GM21529 (cell line): Measurements from ENCODE around the gene EMCN.

Experiments
- ATAC-seq: cut with Tn5 transposase; IDR thresholded peaks from one replicate; pipeline ENCODE4 v1.9.1; 2021; ENCODE audit not compliant: unreplicated experiment

Gene EMCN

DNA sequence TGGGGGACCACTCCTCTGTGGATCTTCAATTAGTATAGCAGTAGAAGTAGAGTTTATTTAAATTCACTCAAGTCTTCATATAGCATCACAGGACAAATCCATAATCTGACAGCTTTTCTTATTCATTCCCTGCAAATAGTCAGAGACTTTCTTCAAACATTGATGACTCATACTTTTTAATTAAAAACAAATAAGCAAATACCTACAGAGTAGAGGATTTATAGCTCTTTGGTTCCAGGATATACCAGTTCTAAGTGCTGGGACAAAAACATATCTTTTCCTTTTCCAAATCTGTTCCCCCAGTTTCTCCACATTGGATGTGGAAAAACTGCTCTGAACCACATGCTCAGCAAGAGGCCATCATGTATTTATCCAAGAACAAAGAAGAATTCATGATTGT, 24.1 kb downstream of the EMCN start:
- no peak for ATAC-seq

DNA sequence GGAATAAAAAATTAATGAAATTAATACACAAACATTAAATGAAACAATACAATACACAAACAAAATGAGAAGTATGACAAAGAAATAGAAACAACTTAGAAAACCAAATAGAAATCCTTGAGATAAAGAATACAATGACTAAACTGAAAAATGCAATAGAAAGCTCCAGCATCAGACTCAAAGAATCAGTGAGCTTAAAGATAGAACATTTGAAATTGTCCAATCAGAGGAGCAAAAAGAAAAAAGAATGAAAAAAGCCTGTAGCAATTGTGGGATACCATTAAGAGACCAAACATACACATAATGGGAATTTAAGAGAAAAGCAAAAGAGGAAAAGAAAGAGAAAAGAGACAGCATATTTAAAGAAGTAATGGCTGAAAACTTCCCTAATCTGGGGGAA, 25.7 kb downstream of the EMCN start:
- ATAC-seq, result no peak

DNA sequence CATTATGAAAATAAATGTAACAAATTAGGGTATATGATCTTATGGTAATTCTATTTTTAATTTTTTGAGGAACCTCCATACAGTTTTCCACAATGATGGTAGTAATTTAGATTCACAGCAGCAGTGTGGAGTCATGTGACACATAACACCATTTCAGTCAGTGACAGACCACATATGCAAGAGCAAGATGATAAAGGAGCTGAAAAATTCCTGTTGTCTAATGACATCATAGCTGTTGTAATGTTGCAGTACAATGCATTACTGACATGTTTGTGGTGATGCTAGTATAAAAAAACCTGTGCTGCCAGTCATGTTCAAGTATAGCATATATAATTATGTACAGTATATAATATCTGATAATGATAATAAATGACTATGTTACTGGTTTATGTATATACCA, 28.5 kb downstream of the EMCN start:
- no peak for ATAC-seq

DNA sequence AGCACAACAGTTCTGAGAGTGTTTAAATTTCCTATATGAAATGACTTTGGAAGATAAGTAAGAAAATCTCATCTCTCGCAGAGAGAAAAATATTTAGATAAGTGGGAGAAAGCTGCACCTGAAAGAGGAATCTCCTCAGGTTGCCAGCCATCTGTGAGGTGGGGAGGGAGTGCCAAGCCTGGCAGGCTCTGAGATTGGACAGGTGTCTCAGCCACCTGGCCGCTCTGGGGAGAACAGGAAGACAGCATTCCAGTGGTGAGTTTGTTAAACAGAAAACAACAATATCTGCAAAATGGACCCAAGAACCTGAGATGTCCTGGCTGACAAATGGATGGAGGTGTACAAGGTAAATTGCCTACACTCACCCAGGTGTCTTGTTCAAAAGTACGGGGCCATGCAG, 31.3 kb downstream of the EMCN start:
- no peak for ATAC-seq

DNA sequence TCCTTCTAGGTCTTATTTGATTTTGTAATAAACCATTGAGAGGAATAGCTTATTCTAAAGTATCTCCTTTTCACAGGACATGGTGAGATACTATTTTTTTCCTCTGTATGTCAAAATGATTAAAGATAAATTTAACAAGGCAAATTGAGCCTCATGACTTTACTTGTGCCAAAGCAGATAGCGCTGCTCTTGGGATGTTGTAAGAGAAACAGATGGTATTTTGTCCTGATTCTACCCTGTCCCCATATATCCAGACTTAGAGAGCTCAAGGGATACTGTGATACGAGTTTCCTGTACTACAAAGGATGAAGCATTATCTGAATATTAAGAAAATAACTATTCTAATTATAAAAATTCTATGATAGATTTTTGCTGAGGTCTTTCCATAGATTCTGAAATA, 34.0 kb downstream of the EMCN start:
- no peak for ATAC-seq

DNA sequence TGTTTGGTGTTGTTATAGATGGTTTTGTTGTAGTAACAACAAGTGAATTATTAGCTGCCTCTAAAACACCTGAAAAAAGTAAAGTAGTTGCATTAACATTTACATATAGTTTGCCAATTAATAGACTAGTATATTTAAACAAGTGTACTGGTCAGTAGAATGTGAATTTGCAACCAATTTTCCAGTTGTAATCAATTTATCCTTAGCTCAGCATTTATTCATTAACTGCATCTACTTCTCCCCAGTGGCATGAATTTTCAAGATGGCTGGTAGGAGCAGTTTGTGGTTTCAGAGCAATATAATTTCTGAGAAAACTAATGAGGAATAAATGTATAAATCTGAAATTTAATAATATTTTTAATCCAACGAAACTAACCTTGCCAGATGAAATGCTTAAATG, 37.9 kb downstream of the EMCN start:
- ATAC-seq, result no peak

DNA sequence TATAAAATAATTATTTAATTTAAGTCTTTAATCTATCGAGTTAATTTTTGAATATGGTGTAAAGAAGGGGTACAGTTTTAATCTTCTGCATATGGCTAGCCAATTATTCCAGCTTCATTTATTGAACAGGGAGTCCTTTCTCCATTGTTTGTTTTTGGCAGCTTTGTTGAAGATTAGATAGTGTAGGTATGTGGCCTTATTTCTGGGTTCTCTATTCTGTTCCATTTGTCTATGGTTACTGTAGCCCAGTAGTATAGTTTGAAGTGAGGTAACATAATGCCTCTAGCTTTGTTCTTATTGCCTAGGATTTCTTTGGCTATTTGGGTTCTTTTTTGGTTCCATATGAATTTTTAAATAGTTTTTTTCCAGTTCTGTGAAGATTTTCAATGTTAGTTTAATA, 48.3 kb downstream of the EMCN start:
- no peak for ATAC-seq

DNA sequence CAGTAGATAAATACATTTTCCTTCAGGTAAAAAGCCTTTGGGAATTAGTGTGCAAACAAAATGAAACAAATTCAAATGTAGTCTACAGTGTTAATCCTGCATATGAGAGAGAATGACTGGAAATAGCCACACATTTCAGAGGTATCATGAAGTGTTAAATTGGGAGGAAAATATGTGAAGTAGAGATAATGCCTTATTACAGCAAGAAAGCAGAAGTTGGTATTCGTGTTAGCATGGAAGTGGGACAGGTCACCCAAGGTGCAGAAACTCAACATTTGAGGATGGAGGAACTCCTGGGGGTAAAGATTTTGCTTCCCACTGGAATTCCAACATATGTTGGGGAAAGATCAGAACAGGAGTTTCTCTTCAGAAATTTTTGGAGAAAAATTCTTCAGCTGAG, 51.3 kb downstream of the EMCN start:
- no peak for ATAC-seq

DNA sequence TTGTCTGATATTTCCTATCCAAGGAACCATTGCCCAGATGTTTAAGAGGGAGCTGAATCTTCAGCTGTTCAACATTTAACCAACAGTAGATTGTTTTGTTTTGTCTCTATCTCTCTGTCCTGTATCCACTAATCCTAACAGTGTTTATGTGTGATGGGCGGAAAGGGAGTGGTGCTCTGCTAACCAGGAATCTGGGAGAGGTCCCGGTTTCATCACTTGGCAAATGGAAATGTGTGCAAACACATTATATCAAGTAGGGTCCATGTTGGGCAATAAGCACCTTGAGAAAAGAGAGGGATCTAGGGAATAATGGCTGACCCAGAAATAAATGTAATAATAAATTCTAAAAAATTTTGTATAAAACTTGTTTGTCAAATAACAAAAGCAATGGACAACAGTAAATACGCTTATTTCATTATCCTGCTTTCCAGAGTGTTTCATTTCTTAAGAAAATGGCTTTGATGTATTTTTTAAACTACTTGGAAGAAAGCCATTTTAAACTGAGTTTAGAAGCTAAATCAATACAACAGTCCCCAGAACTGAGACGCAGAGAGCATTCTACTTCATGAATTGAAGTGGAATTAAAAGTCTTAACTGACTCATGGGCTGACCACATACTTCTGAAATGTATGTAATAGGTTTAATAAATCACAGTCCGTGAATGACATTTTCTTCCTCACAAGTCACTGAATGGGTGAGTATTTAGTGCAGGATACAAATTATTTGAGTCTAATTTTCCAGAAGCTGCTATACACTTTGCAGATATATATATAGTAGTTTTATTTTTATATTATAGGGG, 55.8 kb downstream of the EMCN start:
- ATAC-seq, result no peak

DNA sequence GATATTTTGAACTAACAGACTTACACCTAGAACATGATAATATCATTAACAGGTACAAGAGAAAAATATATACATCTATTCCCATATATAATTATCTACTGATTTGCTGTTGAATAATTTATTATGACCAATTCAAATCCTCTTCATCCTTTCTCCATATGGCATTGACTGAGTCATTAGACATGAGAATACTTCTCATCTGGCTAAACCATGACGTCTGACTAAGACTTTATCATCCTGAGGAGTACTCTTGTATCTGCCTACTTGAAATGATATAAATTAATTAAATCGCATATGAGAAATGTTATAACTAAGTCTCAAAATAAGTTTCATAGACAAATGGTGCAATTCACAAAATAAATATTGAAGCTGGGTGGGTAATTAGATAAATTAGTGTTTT, 67.4 kb downstream of the EMCN start:
- ATAC-seq, result no peak

DNA sequence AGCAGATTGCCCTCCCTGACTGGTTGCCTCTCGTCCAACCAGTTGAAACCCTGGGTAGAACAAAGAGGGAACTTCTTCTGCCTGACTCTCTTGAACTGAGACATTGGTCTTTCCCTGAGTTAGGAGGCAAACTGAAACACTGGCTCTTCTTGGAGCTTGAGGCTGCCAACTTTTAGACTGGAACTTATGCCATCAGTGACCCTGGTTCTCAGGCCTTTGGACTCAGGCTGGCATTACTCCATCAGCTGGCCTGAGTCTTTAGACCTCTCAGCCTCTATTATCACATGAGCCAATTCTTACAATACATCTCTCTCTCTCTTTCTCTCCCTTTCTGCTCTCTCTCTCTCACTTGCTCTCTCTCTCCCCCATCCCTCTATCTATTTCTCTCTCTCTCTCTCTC, 86.4 kb downstream of the EMCN start:
- no peak for ATAC-seq

DNA sequence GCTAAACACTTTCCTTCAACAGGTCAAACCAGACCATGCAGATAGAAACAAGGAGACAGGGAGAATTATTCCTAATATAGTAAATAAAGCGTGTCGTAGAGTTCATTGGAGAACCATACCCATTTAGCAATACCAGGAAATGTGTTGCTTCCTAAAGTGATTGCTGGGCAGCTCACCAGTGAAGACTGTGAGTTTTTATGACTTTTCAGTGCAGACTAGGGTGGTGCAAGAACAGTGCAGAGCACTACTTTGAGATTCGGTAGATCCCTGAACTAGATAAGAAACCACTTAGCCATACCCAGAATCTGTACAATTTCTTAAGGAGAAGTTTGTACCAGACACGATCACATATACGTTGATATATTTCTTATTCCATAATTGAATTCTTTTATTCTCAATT, 87.4 kb downstream of the EMCN start:
- ATAC-seq, result no peak

DNA sequence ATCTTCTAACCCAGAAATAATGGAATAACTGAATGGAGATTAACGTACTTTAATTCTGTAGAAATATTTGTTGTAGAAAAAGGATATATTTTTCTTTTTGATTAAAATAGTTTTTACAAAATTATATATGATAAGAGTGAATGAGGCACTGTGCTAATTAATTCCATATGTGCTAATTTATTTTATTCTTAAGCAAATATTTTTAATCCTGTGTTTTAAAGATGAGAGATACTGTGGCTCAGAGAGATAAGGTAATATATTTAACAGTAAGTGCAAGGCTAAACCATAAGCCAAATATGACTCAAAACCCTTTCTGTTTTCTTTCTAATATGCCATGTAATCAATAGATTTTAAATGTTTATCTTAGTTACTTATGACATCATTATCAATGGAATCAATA, 88.2 kb downstream of the EMCN start:
- no peak for ATAC-seq

DNA sequence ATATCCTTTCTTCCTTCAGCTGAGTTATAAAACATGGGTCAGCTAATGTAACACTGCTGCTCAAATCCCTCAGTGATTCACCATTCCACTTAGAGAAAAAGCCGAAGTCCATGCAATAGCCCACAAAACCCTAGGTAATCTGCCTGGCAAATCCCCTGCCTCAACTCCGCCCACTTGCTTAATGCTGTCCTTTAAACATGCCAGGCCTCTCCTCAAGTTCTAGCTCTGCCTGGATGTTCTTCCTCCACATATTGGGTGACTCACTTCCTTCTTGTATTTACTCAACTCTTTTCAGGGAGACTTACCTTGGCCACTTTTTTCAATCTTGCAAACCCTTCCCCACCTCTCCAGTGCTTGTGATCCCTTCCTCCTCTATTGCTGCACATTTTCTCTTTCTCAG, 89.8 kb downstream of the EMCN start:
- ATAC-seq, result no peak

DNA sequence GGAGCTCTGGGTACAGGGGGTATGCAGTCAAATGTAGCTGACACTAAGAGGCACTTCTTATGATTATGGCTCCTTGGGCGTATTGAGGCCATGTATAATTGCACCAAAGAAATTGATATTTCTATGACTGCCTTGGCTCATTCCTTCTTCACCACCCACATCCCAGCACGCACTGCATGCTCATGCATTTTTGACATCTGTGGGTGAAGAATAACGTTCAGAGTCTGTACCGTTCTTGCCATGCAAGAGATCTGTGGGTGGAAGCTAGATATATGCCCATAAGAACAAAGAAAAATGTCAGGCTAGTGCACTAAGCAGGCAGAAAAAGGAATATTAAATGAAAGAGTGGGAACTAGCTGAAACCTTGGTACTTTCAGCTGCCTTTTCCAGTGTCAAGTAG, 93.4 kb downstream of the EMCN start:
- no peak for ATAC-seq

DNA sequence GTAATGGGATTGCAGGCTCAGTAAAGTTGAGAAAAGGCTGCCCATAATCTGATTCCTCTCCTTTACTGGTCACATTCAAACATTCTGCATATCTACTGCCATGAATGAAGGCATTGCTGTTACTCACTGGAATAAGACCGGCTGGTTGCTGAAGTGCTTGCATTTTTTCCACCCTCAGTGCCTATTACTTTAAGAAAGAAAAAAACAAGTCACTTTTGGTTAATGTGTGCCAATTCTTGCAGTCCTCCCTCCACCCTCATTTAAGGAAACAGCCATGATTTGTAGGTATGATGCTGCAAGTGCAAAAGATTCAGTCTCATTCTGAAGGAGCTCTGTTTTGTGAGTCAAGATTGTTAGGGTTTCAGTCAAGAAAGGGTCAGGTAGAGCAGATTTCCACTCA, 94.9 kb downstream of the EMCN start:
- no peak for ATAC-seq

DNA sequence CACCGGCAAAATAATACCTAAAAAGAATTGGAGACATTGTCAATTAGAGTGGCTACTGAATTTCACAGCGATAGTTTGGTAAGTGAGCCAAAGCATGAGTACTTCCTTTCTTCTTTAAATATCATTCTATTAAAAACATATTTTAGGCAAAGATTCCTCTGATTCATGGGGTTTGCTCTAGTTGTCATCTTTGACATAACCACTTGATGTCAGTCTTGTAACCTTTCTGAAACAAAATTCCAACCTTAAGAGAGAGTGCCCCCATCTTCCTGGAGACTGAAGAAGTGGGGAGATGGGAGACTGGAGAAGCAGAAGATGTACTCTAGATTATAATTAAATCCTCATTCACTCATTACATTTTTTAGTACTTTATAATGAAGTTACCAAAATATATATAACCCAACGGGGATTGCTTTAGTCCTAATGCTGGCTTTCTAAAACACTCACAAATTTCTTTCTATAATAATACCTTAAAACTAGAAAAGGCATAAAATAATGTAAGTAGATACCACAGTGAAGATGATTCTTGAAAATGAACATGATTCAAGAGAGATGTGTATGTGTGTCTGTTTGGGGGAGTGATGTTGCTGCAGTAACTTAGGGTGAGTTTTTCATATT, 96.4 kb downstream of the EMCN start:
- no peak for ATAC-seq

DNA sequence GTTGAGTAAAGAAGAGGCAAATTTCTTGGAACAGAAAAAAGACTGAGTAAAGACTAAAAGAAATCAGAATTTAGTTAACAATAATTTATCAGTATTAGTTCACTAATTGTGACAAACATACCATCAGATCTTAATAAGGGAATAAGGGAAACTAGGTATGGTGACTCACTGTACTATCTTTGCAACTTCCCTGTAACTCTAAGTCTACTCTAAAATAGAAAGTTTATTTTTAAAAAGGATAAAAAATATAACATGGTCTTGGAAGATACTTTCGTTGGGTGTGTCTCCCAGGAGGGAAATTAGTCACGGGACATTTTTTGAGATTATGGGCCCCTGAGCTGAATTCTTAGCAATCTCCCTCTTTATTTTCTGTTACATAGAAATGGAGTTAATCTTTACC, 97.3 kb downstream of the EMCN start:
- ATAC-seq, result no peak

DNA sequence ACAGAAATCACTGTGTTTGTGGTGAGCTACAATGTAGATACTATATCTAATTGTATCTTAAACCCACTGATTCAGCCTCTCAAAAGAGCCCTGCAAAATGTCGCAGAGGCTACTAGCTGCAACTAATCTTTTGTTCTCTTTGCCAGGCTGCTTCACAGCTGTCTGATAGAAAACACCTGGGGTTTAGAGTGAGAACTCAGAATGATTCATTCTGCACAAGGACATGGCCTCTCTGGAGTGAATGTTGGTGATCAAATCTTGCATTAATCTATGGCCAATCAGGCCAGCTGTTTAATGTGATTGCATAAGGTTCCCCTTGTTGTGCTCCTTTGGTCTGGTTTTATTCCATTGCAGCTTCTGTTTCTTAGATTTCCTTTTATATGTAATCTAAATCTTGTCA, 100.3 kb downstream of the EMCN start:
- ATAC-seq, result no peak

DNA sequence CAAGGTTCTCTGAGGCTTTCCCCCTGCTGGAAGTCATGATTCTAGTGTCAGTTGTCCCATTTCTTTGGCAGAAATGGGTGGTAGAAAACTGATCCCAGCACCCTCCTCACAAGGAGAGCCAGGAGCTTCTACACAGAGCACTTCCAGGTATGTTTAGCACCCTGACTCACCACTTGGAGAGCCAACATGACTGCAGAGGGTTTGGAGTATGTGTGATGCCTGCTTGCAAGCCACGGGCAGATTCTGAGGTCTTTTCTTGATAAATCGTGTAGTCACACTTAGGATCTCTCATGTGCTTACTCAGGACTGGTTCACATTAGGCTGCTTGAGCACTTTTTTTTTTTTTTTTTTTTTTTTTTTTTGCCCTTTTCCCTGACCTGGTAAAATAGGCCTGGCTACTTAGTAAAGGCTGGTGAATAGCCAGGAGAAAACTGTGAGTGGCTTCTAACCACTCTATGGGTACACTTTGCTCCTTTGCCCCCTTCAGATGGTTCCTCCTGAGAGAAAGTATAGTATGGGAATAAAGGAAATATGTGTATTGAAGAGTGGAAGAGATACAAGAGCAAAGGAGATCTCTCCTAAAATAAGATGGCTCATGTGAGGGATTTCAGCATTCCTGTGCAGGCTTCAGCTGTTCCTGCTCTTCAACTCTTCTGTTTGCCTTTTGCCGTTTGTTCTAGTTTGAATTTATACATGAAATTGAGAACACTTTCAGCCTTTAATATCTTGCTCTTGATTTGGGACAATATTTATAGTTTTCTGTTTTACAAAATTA, 103.6 kb downstream of the EMCN start:
- no peak for ATAC-seq

DNA sequence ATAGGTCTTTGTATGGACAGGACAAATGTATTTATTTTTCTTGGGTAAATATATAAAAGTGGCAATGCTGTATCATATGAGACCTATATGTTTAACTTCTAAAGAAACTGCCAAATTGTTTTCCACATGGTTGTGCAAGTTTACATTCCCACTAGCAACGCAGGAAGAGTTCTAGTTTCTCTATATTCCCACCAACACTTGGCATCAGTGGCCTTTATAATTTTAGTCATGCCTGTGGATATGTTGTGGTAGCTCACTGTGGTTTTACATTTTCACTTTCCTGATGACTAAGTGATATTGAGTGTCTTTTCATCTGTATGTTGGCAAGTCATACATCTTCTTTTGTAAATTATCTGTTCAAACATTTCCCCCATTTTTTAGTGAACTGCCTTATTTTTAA, 126.0 kb downstream of the EMCN start:
- ATAC-seq, result no peak

DNA sequence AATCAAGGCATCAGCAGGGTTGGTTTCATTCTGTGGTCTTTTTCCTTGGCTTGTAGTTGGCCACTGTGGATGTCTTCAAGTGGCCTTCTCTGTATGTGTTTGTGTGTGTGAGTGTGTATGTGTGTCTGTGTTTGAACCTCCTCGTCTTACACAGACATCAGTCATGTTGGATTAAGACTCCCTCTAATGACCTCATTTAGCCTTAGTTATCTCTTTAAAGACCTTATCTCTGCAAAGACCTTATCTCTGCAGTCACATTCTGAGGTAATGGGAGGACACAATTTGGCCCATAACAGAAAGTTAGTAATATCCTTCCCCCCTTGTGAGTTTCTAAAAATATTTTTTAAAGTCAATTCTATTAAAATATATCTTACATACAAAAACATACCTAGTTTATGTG, 126.7 kb downstream of the EMCN start:
- ATAC-seq, result no peak
